ENCODE measurements around the gene RLN3.

- TF ChIP-seq, protein P1, sequence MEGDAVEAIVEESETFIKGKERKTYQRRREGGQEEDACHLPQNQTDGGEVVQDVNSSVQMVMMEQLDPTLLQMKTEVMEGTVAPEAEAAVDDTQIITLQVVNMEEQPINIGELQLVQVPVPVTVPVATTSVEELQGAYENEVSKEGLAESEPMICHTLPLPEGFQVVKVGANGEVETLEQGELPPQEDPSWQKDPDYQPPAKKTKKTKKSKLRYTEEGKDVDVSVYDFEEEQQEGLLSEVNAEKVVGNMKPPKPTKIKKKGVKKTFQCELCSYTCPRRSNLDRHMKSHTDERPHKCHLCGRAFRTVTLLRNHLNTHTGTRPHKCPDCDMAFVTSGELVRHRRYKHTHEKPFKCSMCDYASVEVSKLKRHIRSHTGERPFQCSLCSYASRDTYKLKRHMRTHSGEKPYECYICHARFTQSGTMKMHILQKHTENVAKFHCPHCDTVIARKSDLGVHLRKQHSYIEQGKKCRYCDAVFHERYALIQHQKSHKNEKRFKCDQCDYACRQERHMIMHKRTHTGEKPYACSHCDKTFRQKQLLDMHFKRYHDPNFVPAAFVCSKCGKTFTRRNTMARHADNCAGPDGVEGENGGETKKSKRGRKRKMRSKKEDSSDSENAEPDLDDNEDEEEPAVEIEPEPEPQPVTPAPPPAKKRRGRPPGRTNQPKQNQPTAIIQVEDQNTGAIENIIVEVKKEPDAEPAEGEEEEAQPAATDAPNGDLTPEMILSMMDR (IDR thresholded peaks at IDR 0.05 in 8 of 11, conservative IDR thresholded peaks at IDR 0.05 in 3 of 11), result no peak
- TF ChIP-seq POLR2A (IDR thresholded peaks at IDR 0.05), result no peak
- peak; percentile 15 to 62 (median 26) for TF ChIP-seq POLR2AphosphoS5 (IDR thresholded peaks at IDR 0.05)
Observed at GRCh38 chr19:14053500-14053899, 25.6 kb downstream of the RLN3 start.
